ENCODE data around the gene DLG2. TPM values are rescaled to one million over a fixed set of nuclear protein-coding genes. Genes with fewer than 3 reads are reported as not detected.

Gene DLG2
- total and polyA plus RNA-seq, 4 donors, result 0.30 to 5.5 (median 0.68) TPM

DNA sequence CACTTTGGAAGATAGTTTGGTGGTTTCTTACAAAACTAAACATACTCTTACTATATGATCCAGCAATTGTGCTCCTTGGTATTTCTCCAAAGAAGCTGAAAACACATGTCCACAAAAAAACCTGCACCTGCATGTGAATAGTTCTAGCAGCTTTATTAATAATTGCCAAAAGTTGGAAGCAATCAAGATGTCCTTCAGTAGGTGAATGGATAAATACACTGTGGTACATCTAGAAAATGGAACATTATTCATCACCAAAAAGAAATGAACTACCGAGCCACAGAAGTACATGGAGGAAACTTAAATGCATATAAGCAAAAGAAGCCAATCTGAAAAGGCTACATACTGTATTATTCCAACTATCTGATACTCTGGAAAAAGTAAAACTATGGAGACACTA, 1771.9 kb downstream of the DLG2 start:
- peaks cover 0 to 3% (median 0%) of the 10 kb centered on the region in 4 donors for H3K9me3 ChIP-seq (ENCODE audit: control insufficient read depth in 4 of 4, low read length in 3 of 4)
- WGBS, result 96% methylated on average over 1 of the region's 1 CpG
- TF ChIP-seq, protein P1, sequence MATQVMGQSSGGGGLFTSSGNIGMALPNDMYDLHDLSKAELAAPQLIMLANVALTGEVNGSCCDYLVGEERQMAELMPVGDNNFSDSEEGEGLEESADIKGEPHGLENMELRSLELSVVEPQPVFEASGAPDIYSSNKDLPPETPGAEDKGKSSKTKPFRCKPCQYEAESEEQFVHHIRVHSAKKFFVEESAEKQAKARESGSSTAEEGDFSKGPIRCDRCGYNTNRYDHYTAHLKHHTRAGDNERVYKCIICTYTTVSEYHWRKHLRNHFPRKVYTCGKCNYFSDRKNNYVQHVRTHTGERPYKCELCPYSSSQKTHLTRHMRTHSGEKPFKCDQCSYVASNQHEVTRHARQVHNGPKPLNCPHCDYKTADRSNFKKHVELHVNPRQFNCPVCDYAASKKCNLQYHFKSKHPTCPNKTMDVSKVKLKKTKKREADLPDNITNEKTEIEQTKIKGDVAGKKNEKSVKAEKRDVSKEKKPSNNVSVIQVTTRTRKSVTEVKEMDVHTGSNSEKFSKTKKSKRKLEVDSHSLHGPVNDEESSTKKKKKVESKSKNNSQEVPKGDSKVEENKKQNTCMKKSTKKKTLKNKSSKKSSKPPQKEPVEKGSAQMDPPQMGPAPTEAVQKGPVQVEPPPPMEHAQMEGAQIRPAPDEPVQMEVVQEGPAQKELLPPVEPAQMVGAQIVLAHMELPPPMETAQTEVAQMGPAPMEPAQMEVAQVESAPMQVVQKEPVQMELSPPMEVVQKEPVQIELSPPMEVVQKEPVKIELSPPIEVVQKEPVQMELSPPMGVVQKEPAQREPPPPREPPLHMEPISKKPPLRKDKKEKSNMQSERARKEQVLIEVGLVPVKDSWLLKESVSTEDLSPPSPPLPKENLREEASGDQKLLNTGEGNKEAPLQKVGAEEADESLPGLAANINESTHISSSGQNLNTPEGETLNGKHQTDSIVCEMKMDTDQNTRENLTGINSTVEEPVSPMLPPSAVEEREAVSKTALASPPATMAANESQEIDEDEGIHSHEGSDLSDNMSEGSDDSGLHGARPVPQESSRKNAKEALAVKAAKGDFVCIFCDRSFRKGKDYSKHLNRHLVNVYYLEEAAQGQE (IDR thresholded peaks at IDR 0.05), result no peak
- TF ChIP-seq NR2F2 (IDR thresholded peaks at IDR 0.05), result no peak
- no peak for TF ChIP-seq EGR1 (IDR thresholded peaks at IDR 0.05; ENCODE audit: low read depth in 2 of 2)
- no peak for TF ChIP-seq FOXA2 (IDR thresholded peaks at IDR 0.05)
- TF ChIP-seq, protein P2, sequence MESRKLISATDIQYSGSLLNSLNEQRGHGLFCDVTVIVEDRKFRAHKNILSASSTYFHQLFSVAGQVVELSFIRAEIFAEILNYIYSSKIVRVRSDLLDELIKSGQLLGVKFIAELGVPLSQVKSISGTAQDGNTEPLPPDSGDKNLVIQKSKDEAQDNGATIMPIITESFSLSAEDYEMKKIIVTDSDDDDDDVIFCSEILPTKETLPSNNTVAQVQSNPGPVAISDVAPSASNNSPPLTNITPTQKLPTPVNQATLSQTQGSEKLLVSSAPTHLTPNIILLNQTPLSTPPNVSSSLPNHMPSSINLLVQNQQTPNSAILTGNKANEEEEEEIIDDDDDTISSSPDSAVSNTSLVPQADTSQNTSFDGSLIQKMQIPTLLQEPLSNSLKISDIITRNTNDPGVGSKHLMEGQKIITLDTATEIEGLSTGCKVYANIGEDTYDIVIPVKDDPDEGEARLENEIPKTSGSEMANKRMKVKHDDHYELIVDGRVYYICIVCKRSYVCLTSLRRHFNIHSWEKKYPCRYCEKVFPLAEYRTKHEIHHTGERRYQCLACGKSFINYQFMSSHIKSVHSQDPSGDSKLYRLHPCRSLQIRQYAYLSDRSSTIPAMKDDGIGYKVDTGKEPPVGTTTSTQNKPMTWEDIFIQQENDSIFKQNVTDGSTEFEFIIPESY (IDR thresholded peaks at IDR 0.05), result no peak
- no peaks in the 10 kb centered on the region for H3K36me3 ChIP-seq (ENCODE audit: control insufficient read depth in 4 of 4, insufficient read depth in 3 of 4, low read depth in 1 of 4, low read length in 3 of 4)
- H3K4me3 ChIP-seq (ENCODE audit: low read depth in 1 of 3, low read length in 3 of 3), result no peak overlapping the region
- peaks cover 2 to 25% (median 22%) of the 10 kb centered on the region in 4 donors for H3K4me1 ChIP-seq (ENCODE audit: control insufficient read depth in 4 of 4, insufficient read depth in 4 of 4, low read length in 3 of 4)
- no peak for DNase-seq (ENCODE audit: low spot score)
- H3K27me3 ChIP-seq (ENCODE audit: control insufficient read depth in 4 of 4, insufficient read depth in 4 of 4, low read length in 3 of 4), result no peaks in the 10 kb centered on the region
- H3K27ac ChIP-seq (ENCODE audit: low read depth in 1 of 2, low read length in 2 of 2), result no peak overlapping the region
- H3K9ac ChIP-seq (ENCODE audit: low read depth in 1 of 2, low read length in 2 of 2), result no peak overlapping the region

DNA sequence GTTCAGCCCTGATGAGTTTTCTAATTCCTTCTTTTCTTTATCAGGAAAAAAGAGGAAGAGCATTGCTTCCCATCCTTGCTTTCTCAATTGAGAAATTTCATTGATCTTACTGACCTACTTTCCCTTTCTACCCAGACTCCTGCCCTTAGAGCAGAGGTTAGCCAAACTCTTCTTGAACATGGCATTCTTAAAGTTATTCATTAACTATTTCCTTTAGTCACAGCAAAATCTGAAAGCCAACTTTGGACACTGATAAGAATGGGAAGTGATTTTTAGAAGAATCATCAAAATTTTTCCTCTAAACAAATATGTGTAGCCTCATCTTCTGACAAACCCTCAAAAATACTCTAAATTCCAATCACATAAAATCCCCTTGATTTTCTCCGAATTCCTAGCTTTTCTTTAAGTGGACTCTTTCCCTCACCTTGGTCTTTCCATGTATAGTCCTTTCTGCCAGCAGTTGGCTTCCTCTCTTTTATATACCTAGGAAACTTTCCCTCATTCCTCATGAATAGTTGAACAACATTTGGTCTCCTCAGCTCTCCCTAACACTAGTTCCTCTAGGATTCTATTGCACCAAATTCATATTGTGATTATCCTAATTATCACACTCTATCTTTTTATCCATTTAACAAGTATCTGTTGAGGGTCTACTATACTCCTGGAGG, 1774.2 kb downstream of the DLG2 start:
- Histone ChIP-seq H3K36me3 (ENCODE audit: control insufficient read depth in 4 of 4, insufficient read depth in 3 of 4, low read depth in 1 of 4, low read length in 3 of 4) (no peaks in the 10 kb centered on the region), H3K9me3 (ENCODE audit: control insufficient read depth in 4 of 4, low read length in 3 of 4) (peaks cover 0 to 3% (median 0%) of the 10 kb centered on the region in 4 donors), H3K27ac (ENCODE audit: low read depth in 1 of 2, low read length in 2 of 2) (peak overlapping the region; percentile 73 to 77), H3K27me3 (ENCODE audit: control insufficient read depth in 4 of 4, insufficient read depth in 4 of 4, low read length in 3 of 4) (no peaks in the 10 kb centered on the region), H3K4me1 (ENCODE audit: control insufficient read depth in 4 of 4, insufficient read depth in 4 of 4, low read length in 3 of 4) (peaks cover 2 to 25% (median 22%) of the 10 kb centered on the region in 4 donors), H3K4me3 (ENCODE audit: low read depth in 1 of 3, low read length in 3 of 3) (peak overlapping the region in 2 of 3 donors; percentile 13 to 28), H3K9ac (ENCODE audit: low read depth in 1 of 2, low read length in 2 of 2) (no peak overlapping the region)
- 27% methylated on average over 1 of the region's 1 CpG for WGBS
- no peak for DNase-seq (ENCODE audit: low spot score)
- TF ChIP-seq, protein P3, sequence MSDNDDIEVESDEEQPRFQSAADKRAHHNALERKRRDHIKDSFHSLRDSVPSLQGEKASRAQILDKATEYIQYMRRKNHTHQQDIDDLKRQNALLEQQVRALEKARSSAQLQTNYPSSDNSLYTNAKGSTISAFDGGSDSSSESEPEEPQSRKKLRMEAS (IDR thresholded peaks at IDR 0.05), result peak; percentile 70
- no peak for TF ChIP-seq GABPA (IDR thresholded peaks at IDR 0.05 in 1 of 2, conservative IDR thresholded peaks at IDR 0.05 in 1 of 2)
- TF ChIP-seq, protein P1 (IDR thresholded peaks at IDR 0.05), result peak; percentile 50
- TF ChIP-seq RAD21 (IDR thresholded peaks at IDR 0.05), result peak; percentile 43 to 67
- TF ChIP-seq, protein P4, sequence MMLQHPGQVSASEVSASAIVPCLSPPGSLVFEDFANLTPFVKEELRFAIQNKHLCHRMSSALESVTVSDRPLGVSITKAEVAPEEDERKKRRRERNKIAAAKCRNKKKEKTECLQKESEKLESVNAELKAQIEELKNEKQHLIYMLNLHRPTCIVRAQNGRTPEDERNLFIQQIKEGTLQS (IDR thresholded peaks at IDR 0.05), result peak; percentile 30
- TF ChIP-seq HNF4G (IDR thresholded peaks at IDR 0.05), result peak; percentile 97
- TF ChIP-seq HNF4A (conservative IDR thresholded peaks at IDR 0.05), result peak; percentile 99 to 100
- peak; percentile 26 to 33 for TF ChIP-seq EGR1 (IDR thresholded peaks at IDR 0.05; ENCODE audit: low read depth in 2 of 2)
- no peak for TF ChIP-seq FOXA2 (IDR thresholded peaks at IDR 0.05)
- TF ChIP-seq NR2F2 (IDR thresholded peaks at IDR 0.05), result peak; percentile 84
- no peak for TF ChIP-seq TAF1 (conservative IDR thresholded peaks at IDR 0.05)
- TF ChIP-seq RXRA (IDR thresholded peaks at IDR 0.05), result peak; percentile 88 to 91
- peak; percentile 77 for TF ChIP-seq YY1 (IDR thresholded peaks at IDR 0.05)
- no peak for TF ChIP-seq FOXA1 (IDR thresholded peaks at IDR 0.05)
- TF ChIP-seq, protein P5, sequence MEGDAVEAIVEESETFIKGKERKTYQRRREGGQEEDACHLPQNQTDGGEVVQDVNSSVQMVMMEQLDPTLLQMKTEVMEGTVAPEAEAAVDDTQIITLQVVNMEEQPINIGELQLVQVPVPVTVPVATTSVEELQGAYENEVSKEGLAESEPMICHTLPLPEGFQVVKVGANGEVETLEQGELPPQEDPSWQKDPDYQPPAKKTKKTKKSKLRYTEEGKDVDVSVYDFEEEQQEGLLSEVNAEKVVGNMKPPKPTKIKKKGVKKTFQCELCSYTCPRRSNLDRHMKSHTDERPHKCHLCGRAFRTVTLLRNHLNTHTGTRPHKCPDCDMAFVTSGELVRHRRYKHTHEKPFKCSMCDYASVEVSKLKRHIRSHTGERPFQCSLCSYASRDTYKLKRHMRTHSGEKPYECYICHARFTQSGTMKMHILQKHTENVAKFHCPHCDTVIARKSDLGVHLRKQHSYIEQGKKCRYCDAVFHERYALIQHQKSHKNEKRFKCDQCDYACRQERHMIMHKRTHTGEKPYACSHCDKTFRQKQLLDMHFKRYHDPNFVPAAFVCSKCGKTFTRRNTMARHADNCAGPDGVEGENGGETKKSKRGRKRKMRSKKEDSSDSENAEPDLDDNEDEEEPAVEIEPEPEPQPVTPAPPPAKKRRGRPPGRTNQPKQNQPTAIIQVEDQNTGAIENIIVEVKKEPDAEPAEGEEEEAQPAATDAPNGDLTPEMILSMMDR (IDR thresholded peaks at IDR 0.05; ENCODE audit: low read depth, low read length, missing input control), result no peak
- peak; percentile 98 for TF ChIP-seq SP1 (IDR thresholded peaks at IDR 0.05)
- TF ChIP-seq JUND (IDR thresholded peaks at IDR 0.05), result peak; percentile 84 to 90
